ENCODE measurements around the gene BMP10. TPM values are rescaled to one million over a fixed set of nuclear protein-coding genes. Genes with fewer than 3 reads are reported as not detected.

Gene BMP10
- total RNA-seq = not detected in 2 replicates

GRCh38 chr2:68871159-68871764 is at the start of gene BMP10:
TSS of gene BMP10 (minus strand) at chr2:68871397. CDS start at chr2:68871358, 39 bp downstream.

Other genes starting within 250 kb of the BMP10 start
- gene PROKR1, start 227.8 kb downstream of the BMP10 start, total RNA-seq = not detected in 2 replicates
- gene ARHGAP25, start 136.6 kb downstream of the BMP10 start, total RNA-seq = 0.43 and 2.4 TPM in 2 replicates
- not detected in 2 replicates for gene GKN2, start 81.5 kb upstream of the BMP10 start, total RNA-seq
- not detected in 2 replicates for gene GKN1, start 103.2 kb upstream of the BMP10 start, total RNA-seq
- 3.2 and 4.6 TPM in 2 replicates for gene ANTXR1, start 141.8 kb upstream of the BMP10 start, total RNA-seq

Measured in tracheal epithelial cell (primary cell).